T-cell (primary cell): ENCODE data around the gene TUBGCP3. TPM values are rescaled to one million over a fixed set of nuclear protein-coding genes. Genes with fewer than 3 reads are reported as not detected.

Experiments
- ATAC-seq, 4 experiments: fragments of 200-7000 bp in 3 of 4; fragments of 150-1000 bp in 1 of 4; cut with Tn5 transposase; replicated peaks in 1 of 4; 1 replicate in 3 of 4; 2 replicates in 1 of 4; pipeline ENCODE4 v1.10.0; 2021; ENCODE audit warnings: moderate library complexity in 3 of 4, mild to moderate bottlenecking in 2 of 4, moderate number of reproducible peaks in 1 of 4
- CTCF ChIA-PET, 2 donors: fragments of 300-600 bp; sonication (Branson Sonifier 250); formaldehyde crosslinking; loops; one replicate each; lab custom pipeline; 2022; ENCODE audit warnings: antibody characterized with exemption in 2 of 2; lab: Charles Lee
- POLR2A ChIA-PET, 2 donors: fragments of 300-600 bp; sonication (Branson Sonifier 250); formaldehyde crosslinking; loops; one replicate each; lab custom pipeline; 2022; ENCODE audit warnings: antibody characterized with exemption in 2 of 2; lab: Charles Lee
- DNase-seq, 35 experiments: peaks; one replicate each; pipeline versions ENCODE4 v3.0.0 to v3.0.0-alpha.2; 2013 to 2023
- H3K27ac ChIP-seq: one replicate; pipeline ENCODE4 v1.5.1; 2013; ENCODE audit warnings: low read length
- H3K27me3 ChIP-seq, 2 experiments: replicated peaks in 1 of 2; 1 replicate in 1 of 2; 2 replicates in 1 of 2; pipeline versions ENCODE4 v1.6.1 to v1.7.0; 2013; ENCODE audit warnings: low read length in 1 of 2, mixed read lengths in 1 of 2; ENCODE audit not compliant: control insufficient read depth in 2 of 2, insufficient read depth in 2 of 2; ENCODE audit errors: extremely low read depth in 1 of 2
- H3K36me3 ChIP-seq, 2 donors: 1 replicate in 1 of 2; 2 replicates in 1 of 2; pipeline versions ENCODE4 v1.6.1 to v1.7.0; 2013; ENCODE audit warnings: low read length in 1 of 2; ENCODE audit not compliant: control insufficient read depth in 2 of 2, insufficient read depth in 1 of 2; ENCODE audit errors: extremely low read depth in 1 of 2
- H3K4me1 ChIP-seq, 2 experiments: 1 replicate in 1 of 2; 2 replicates in 1 of 2; pipeline versions ENCODE4 v1.6.1 to v1.7.0; 2013; ENCODE audit warnings: low read length in 2 of 2, mixed read lengths in 1 of 2; ENCODE audit not compliant: insufficient read depth in 2 of 2, control insufficient read depth in 1 of 2; ENCODE audit errors: extremely low read depth in 1 of 2
- H3K4me3 ChIP-seq, 2 donors: 1 replicate in 1 of 2; 2 replicates in 1 of 2; pipeline versions ENCODE4 v1.5.1 to v1.7.0; 2013; ENCODE audit warnings: mild to moderate bottlenecking in 2 of 2, low read length in 1 of 2, moderate library complexity in 1 of 2; ENCODE audit not compliant: control insufficient read depth in 1 of 2; ENCODE audit errors: extremely low read depth in 1 of 2
- H3K9me3 ChIP-seq: 2 replicates; pipeline ENCODE4 v1.7.0; 2013
- H3K27ac Mint-ChIP-seq, 2 donors: one replicate each; pipeline ENCODE4 v1.8.0; 2020 to 2021; ENCODE audit warnings: mild to moderate bottlenecking in 2 of 2, mixed read lengths in 2 of 2
- H3K27me3 Mint-ChIP-seq, 2 donors: one replicate each; pipeline ENCODE4 v1.8.0; 2021 to 2022; ENCODE audit warnings: mixed read lengths in 2 of 2
- H3K36me3 Mint-ChIP-seq: one replicate; pipeline ENCODE4 v1.8.0; 2021; ENCODE audit warnings: mixed read lengths
- H3K4me1 Mint-ChIP-seq, 3 donors: one replicate each; pipeline ENCODE4 v1.8.0; 2020 to 2022; ENCODE audit warnings: mixed read lengths in 3 of 3, mild to moderate bottlenecking in 1 of 3
- H3K4me3 Mint-ChIP-seq, 3 donors: one replicate each; pipeline ENCODE4 v1.8.0; 2020 to 2022; ENCODE audit warnings: mild to moderate bottlenecking in 3 of 3, mixed read lengths in 3 of 3, moderate library complexity in 3 of 3
- H3K9me3 Mint-ChIP-seq, 3 donors: one replicate each; pipeline ENCODE4 v1.8.0; 2020 to 2022; ENCODE audit warnings: mixed read lengths in 3 of 3
- WGBS: methylation state at CpG from one replicate; pipeline ENCODE4 v1.1.5; 2013; ENCODE audit warnings: missing lambda C conversion rate; ENCODE audit not compliant: insufficient coverage; 5-methylcytosine and 5-hydroxymethylcytosine counted together
- total RNA-seq, 35 experiments: library from RNA in 6 of 35; stranded (reverse) in 6 of 35; fragments of 120-200 nt in 1 of 35; gene quantifications; one replicate each; pipeline versions ENCODE4 v1.2.1 to v1.2.4 and lab custom pipeline; 2013 to 2026

The TUBGCP3 gene
- total RNA-seq, 5 donors from 2014 or later (not counting 1 experiment from before 2014, with no cell fraction given): 36.2 to 47.2 (median 44.7) TPM

DNA sequence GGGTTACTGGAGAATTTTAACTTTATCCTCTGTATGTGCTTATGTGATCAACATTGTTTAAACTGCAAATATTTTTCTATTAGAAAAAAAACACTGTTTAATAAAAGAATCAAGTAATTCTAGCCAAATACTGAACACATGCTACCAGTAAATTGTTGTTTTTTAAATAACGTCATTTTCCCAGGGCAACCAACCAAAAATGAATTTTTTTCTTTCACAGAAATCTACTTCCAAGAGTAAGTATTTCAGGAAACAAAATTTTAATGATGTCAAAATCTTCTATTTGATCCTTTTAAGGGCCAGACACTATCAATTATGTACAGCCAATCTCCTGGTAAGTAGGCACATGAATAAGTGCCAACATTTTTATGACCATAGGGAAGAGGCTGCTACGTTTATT is 57.1 kb downstream of the TUBGCP3 start:
- Mint-ChIP-seq H3K9me3 (no peaks in the 10 kb centered on the region), H3K4me3 (no peak overlapping the region), H3K36me3 (peaks cover 5% of the 10 kb centered on the region), H3K27me3 (no peaks in the 10 kb centered on the region), H3K4me1 (peaks cover 0 to 16% (median 15%) of the 10 kb centered on the region in 3 donors), H3K27ac (no peak overlapping the region)
- DNase-seq: no peak
- no CpG with 5 or more reads among the region's 2 CpGs for WGBS
- ChIA-PET POLR2A (no interaction called here), CTCF (no interaction called here)
- H3K4me3 ChIP-seq: no peak overlapping the region
- no peaks in the 10 kb centered on the region for H3K9me3 ChIP-seq
- H3K27me3 ChIP-seq: no peaks in the 10 kb centered on the region
- H3K27ac ChIP-seq: no peak overlapping the region
- H3K4me1 ChIP-seq: peaks cover 0 to 17% of the 10 kb centered on the region in 2 experiments
- H3K36me3 ChIP-seq: peaks cover 0 to 3% of the 10 kb centered on the region in 2 donors
- ATAC-seq: no peak

DNA sequence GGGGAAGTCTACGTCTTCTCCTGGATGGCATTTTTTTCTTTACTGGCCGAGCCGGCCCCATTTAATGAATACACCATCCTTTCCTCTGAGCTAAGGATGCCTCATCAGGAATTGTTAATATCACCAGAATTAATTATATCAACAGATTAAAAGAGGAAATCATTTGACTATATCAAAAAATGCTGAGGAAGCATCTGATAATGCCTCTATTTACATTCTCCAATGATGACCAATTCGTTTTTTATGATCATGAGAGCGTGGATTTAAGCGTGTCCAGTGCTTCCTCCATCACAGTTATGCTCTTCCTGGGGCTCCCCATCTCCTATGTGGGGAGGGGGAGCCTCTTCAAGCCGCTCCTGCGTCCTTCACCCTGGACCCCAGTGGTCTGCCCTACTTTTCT is 58.7 kb downstream of the TUBGCP3 start:
- Mint-ChIP-seq H3K27me3 (no peaks in the 10 kb centered on the region), H3K27ac (no peak overlapping the region)
- POLR2A ChIA-PET: no interaction called here

DNA sequence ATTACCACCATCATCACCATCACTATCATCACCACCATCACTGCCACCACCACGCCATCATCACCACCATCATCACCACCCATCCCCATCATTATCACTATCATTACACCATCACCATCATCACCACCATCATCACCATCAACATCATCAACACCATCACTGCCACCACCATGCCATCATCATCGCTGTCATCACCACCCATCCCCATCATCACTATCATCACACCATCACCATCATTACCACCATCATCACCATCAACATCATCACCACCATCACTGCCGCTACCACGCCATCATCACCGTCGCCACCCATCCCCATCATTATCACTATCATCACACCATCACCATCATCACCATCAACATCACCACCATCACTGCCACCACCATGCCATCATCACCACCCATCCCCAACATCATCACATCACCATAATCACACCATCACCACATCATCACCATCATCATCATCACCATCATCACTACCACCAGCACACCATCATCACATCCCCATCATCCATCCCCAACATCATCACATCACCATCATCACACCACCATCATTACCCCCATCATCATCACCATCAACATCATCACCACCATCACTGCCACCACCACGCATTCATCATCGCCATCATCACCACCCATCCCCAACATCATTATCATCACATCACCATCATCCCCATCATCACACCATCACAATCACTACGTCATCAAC is 61.7 kb downstream of the TUBGCP3 start:
- Histone ChIP-seq H3K36me3 (peaks cover 3 to 28% of the 10 kb centered on the region in 2 donors), H3K27ac (no peak overlapping the region), H3K4me1 (no peaks in the 10 kb centered on the region), H3K4me3 (no peak overlapping the region), H3K9me3 (no peaks in the 10 kb centered on the region), H3K27me3 (no peaks in the 10 kb centered on the region)
- DNase-seq (peak in 1 of 35 experiments; percentile 5), ATAC-seq (no peak)
- Mint-ChIP-seq H3K9me3 (no peaks in the 10 kb centered on the region), H3K4me1 (no peaks in the 10 kb centered on the region), H3K4me3 (no peak overlapping the region), H3K27me3 (no peaks in the 10 kb centered on the region), H3K36me3 (peaks cover 5% of the 10 kb centered on the region), H3K27ac (no peak overlapping the region)
- POLR2A ChIA-PET: no interaction called here
- WGBS: 98% methylated on average over 9 of the region's 9 CpGs
- CTCF ChIA-PET: no interaction called here

More for the DNA sequence above, 58.7 kb downstream of the TUBGCP3 start:
- no CpG with 5 or more reads among the region's 8 CpGs for WGBS
- DNase-seq: no peak
- CTCF ChIA-PET: no interaction called here
- Histone ChIP-seq H3K27ac (no peak overlapping the region), H3K4me1 (peaks cover 0 to 14% of the 10 kb centered on the region in 2 experiments), H3K36me3 (peaks cover 0 to 17% of the 10 kb centered on the region in 2 donors), H3K9me3 (no peaks in the 10 kb centered on the region), H3K4me3 (no peak overlapping the region), H3K27me3 (no peaks in the 10 kb centered on the region)
- no peaks in the 10 kb centered on the region for H3K36me3 Mint-ChIP-seq
- no peaks in the 10 kb centered on the region for H3K9me3 Mint-ChIP-seq
- no peak overlapping the region for H3K4me3 Mint-ChIP-seq
- H3K4me1 Mint-ChIP-seq: peaks cover 0 to 12% (median 9%) of the 10 kb centered on the region in 3 donors
- no peak for ATAC-seq

DNA sequence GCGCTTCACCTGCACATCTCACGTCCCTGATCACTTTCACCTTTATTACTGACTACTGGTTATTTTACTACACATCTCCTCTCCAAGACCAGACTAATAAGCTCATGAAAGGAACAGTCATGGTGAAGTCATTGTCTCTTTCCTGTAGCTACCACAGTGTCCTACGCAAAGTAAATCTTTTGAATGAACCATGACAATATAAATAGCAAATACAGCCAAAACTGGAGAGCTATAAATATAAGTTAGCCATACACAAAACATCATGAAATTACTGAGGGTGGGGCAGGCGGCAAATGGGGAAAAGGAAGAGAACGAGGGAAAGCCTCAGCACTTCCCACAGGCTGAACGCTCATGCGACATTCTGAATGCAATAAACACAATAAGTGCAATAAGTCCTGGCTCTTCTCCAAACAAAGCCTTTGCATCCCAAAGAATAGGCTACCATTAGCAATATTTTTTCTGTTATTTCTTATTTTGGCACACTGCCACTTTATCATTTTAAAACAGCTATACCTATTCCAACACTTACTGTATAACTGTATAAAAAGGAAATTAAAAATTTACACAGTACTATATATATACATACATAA is 62.5 kb downstream of the TUBGCP3 start:
- peaks cover 10% of the 10 kb centered on the region for H3K36me3 Mint-ChIP-seq
- H3K4me3 Mint-ChIP-seq: no peak overlapping the region
- ATAC-seq (no peak), DNase-seq (no peak)
- CTCF ChIA-PET: no interaction called here
- H3K4me1 Mint-ChIP-seq: no peaks in the 10 kb centered on the region
- no peak overlapping the region for H3K4me3 ChIP-seq
- no peak overlapping the region for H3K27ac Mint-ChIP-seq
- WGBS: 100% methylated on average over 4 of the region's 7 CpGs
- POLR2A ChIA-PET: no interaction called here
- H3K9me3 ChIP-seq: no peaks in the 10 kb centered on the region
- no peaks in the 10 kb centered on the region for H3K27me3 Mint-ChIP-seq
- H3K27me3 ChIP-seq: no peaks in the 10 kb centered on the region
- H3K36me3 ChIP-seq: peaks cover 3 to 37% of the 10 kb centered on the region in 2 donors
- H3K4me1 ChIP-seq: no peaks in the 10 kb centered on the region
- no peaks in the 10 kb centered on the region for H3K9me3 Mint-ChIP-seq
- no peak overlapping the region for H3K27ac ChIP-seq

DNA sequence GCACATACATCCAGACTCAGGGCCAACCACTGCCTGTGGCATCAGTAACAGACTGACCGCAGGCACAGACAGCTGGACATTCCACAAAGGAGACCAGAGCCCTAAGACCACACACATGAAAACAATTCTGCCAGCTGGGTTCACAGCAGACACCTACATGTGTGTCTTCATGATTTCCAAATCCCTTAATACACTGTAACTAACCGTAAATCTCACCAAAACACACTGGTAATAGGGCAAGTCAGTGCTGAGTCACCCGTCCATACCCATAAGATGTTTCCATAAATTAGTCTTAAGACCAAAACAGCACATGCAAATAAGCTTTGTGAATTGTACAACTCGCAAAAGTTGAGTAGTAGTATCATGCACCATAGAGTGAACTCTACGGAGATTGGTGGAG is 65.4 kb downstream of the TUBGCP3 start:
- Histone ChIP-seq H3K4me1 (no peaks in the 10 kb centered on the region), H3K4me3 (no peak overlapping the region), H3K27me3 (no peaks in the 10 kb centered on the region), H3K36me3 (peaks cover 11 to 52% of the 10 kb centered on the region in 2 donors), H3K27ac (no peak overlapping the region), H3K9me3 (no peaks in the 10 kb centered on the region)
- WGBS: 92% methylated on average over 2 of the region's 5 CpGs
- H3K4me3 Mint-ChIP-seq: no peak overlapping the region
- H3K36me3 Mint-ChIP-seq: peaks cover 17% of the 10 kb centered on the region
- no peaks in the 10 kb centered on the region for H3K27me3 Mint-ChIP-seq
- no peaks in the 10 kb centered on the region for H3K4me1 Mint-ChIP-seq
- POLR2A ChIA-PET: no interaction called here
- ATAC-seq (no peak), DNase-seq (no peak)
- CTCF ChIA-PET: no interaction called here
- no peak overlapping the region for H3K27ac Mint-ChIP-seq
- H3K9me3 Mint-ChIP-seq: no peaks in the 10 kb centered on the region

DNA sequence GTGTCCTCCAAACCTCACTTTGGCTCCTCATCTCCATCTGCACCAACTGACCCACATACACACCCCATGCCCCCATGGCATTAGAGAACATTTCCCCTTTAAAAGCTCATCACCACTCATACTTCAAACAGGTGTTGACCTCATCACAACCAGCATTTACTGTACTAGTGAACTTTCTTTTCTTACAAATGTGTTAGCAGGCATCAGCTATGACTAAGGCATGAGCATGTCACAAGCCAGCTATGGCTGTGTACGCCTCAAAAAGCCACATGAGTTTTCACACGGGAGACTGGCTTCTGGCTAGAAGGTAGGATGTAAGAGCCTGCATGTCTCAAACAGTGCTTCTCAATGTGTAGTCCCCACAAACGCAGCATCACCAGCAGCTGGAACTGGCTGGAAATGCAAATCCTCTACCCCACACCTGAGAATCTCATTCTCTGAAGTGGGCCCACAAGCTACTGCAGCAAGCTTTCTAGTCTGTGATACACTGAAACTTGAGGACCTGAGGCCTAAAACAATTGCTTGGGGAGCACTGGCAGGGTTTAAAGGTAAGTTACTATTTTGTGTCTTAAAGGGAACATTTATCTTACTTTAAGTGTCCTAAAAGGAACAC is 66.8 kb downstream of the TUBGCP3 start:
- Histone ChIP-seq H3K4me3 (no peak overlapping the region), H3K9me3 (no peaks in the 10 kb centered on the region), H3K27me3 (no peaks in the 10 kb centered on the region), H3K36me3 (peaks cover 11 to 60% of the 10 kb centered on the region in 2 donors), H3K4me1 (no peaks in the 10 kb centered on the region), H3K27ac (no peak overlapping the region)
- Mint-ChIP-seq H3K27me3 (no peaks in the 10 kb centered on the region), H3K36me3 (peaks cover 27% of the 10 kb centered on the region), H3K4me3 (no peak overlapping the region), H3K4me1 (no peaks in the 10 kb centered on the region), H3K27ac (no peak overlapping the region), H3K9me3 (no peaks in the 10 kb centered on the region)
- ATAC-seq: no peak
- no peak for DNase-seq
- CTCF ChIA-PET: interaction anchor here (0.6 to 1.4 kb wide), 2 partner anchors 85 to 441 kb away, joined by 3 read pairs; no protein-coding TSS in a partner anchor
- WGBS: 62% methylated on average over 2 of the region's 3 CpGs
- POLR2A ChIA-PET: no interaction called here
